Body of pancreas (tissue), 4 donors: Measurements from ENCODE around the gene OSMR. TPM values are rescaled to one million over a fixed set of nuclear protein-coding genes. Genes with fewer than 3 reads are reported as not detected.
A peak's percentile ranks its signal among the peaks of the same experiment; 100 is the strongest.

ENCODE experiments used
- ATAC-seq: fragments of 150-250 bp; one replicate; pipeline ENCODE4 v1.9.1; 2016
- DNase-seq, 4 donors: peaks; one replicate each; pipeline ENCODE4 v3.0.0-alpha.2; 2019
- H3K27ac ChIP-seq, 4 donors: fragments of 200-600 bp; sonication (generic); 1 replicate in 3 of 4; 2 replicates in 1 of 4; pipeline versions ENCODE4 v1.5.1 to v1.6.1; 2016 to 2019; ENCODE audit warnings: mild to moderate bottlenecking in 1 of 4, mixed read lengths in 1 of 4, moderate library complexity in 1 of 4
- H3K27me3 ChIP-seq, 2 donors: fragments of 200-600 bp; sonication (generic); one replicate each; pipeline ENCODE4 v1.6.0; 2016; ENCODE audit warnings: mild to moderate bottlenecking in 1 of 2
- H3K36me3 ChIP-seq, 2 donors: fragments of 200-600 bp; sonication (generic); replicated peaks in 1 of 2; 2 replicates each; pipeline ENCODE4 v1.5.1; 2016; ENCODE audit warnings: low read depth in 2 of 2; ENCODE audit not compliant: insufficient read depth in 1 of 2
- H3K4me1 ChIP-seq: fragments of 200-600 bp; sonication (generic); one replicate; pipeline ENCODE4 v1.6.0; 2016
- H3K4me3 ChIP-seq, 2 donors: fragments of 200-600 bp; sonication (generic); 1 replicate in 1 of 2; 2 replicates in 1 of 2; pipeline ENCODE4 v1.5.1; 2016 to 2019
- H3K9me3 ChIP-seq, 3 donors: fragments of 200-600 bp; sonication (generic); 1 replicate in 2 of 3; 2 replicates in 1 of 3; pipeline ENCODE4 v1.5.1; 2016
- POLR2A ChIP-seq, 3 donors: fragments of 450-650 bp; IDR thresholded peaks; one replicate each; pipeline ENCODE4 v1.6.1; 2016; ENCODE audit warnings: antibody characterized with exemption in 3 of 3, mild to moderate bottlenecking in 2 of 3
- WGBS, 2 donors: methylation state at CpG; one replicate each; pipeline ENCODE4 v1.1.5; 2017; 5-methylcytosine and 5-hydroxymethylcytosine counted together
- intact Hi-C: fragments of 100-400 bp; cut with DNase I; formaldehyde crosslinking; loops from one replicate; pipeline ENCODE4 v1.15.1; 2023
- total RNA-seq, 2 donors: library from RNA; depleted of rRNA; stranded (reverse); fragments of >200 nt; gene quantifications; one replicate each; pipeline ENCODE4 v1.1.0, GENCODE V29; 2016
- TF ChIP-seq, protein P1 (sequence below), 7 experiments: fragments of 450-650 bp in 4 of 7; fragments of 200-600 bp in 3 of 7; sonication (generic) in 3 of 7; IDR thresholded peaks; one replicate each; pipeline ENCODE4 v1.5.1; 2016 to 2019; ENCODE audit warnings: antibody characterized with exemption in 7 of 7

Gene OSMR
- total RNA-seq, 2 donors from 2014 or later: 11.7 to 22.4 TPM

DNA sequence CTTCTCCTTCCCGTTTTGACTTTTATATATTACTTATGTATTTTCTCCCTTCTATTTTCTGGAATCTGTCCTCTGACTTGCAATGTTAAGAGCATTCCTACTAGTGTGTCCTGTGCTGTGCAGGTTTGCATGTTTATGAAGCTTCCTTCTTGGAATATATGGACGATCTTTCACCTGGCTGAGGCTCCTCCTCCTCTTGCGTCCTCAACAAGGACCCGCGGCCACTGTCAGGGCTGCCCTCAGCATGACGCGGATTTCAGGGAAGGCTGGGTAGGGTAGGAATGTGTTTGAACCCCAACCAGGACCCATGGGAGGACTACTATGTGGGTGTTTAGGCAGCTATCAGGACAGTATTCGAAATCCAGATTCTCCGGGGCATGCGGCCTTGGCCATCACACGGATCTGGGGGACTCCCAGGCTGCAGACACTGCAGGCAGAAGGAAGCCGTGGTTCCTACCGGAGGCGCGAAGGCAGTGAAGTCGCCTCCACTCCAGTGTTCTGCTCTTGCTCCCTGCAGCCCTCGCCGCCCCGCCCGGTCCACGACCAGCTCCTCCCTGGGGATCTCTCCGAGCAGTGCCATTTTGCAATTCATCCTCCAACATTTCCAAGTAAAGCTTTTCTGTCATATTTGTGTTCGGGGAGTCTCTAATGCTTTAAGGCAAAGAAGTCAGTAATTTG, 37.0 kb upstream of the OSMR start:
- Histone ChIP-seq H3K4me3 (no peak overlapping the region), H3K36me3 (no peaks in the 10 kb centered on the region), H3K9me3 (no peaks in the 10 kb centered on the region), H3K4me1 (peaks cover 8% of the 10 kb centered on the region), H3K27me3 (no peaks in the 10 kb centered on the region), H3K27ac (no peak overlapping the region)
- 78 to 81% methylated on average over 21 to 23 of the region's 23 CpGs for WGBS, 2 donors
- no peak for DNase-seq
- intact Hi-C loops: loop anchor here (5.0 to 10.0 kb wide), 3 partner anchors 124 to 387 kb away; no protein-coding TSS in a partner anchor
- TF ChIP-seq POLR2A (IDR thresholded peaks at IDR 0.05): no peak
- TF ChIP-seq, protein P1, sequence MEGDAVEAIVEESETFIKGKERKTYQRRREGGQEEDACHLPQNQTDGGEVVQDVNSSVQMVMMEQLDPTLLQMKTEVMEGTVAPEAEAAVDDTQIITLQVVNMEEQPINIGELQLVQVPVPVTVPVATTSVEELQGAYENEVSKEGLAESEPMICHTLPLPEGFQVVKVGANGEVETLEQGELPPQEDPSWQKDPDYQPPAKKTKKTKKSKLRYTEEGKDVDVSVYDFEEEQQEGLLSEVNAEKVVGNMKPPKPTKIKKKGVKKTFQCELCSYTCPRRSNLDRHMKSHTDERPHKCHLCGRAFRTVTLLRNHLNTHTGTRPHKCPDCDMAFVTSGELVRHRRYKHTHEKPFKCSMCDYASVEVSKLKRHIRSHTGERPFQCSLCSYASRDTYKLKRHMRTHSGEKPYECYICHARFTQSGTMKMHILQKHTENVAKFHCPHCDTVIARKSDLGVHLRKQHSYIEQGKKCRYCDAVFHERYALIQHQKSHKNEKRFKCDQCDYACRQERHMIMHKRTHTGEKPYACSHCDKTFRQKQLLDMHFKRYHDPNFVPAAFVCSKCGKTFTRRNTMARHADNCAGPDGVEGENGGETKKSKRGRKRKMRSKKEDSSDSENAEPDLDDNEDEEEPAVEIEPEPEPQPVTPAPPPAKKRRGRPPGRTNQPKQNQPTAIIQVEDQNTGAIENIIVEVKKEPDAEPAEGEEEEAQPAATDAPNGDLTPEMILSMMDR (IDR thresholded peaks at IDR 0.05): no peak
- no peak for ATAC-seq

DNA sequence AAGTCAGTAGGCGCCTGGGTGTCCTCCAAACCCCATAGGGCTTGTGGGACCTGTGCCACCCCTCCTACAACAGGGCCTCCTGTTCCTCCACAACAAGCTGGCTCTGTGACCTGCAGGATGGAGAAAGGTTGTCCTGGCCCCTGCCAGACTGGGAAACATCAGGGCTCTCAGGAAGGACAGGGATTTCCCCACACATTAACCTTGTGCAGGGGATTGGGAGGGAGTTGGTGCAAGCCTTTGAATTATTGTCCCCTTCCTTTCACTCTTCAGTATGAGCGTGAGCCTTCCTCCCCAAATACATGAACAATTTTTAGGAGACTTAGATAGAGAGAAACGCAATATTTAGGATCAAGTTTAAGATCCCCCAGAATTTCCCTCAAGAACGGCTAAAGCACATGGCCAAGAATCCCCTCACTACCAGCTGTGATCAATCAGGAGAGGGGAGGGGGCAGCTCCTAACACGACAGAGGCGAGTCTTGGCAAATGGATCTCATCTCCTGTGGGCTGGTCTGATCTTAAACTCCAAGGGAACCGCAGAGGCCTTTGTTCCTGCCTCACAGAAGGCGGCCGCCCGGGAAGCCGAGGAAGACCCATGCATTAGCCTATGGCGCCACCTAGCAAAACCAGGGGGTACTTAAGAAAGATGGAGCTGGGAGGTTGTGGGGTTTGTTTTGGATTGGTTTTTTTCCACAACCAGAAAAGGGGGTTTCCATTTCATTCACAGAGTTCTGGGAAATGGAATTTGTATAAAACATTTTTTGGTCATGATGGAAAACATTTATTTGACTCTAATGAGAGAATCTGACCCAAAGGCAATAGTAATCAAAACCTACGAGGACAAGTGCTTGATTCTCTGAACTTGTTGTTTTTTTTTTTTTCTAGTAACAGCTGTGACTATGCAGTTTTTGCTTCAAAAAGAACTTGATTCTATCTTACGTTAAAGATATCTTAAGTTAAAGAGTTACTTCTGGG, 36.1 kb upstream of the OSMR start:
- peak; percentile 80 to 85 (median 82) for DNase-seq
- WGBS, 2 donors: 22 to 24% methylated on average over 14 of the region's 14 CpGs
- Histone ChIP-seq H3K27me3 (no peaks in the 10 kb centered on the region), H3K9me3 (no peaks in the 10 kb centered on the region), H3K27ac (no peak overlapping the region), H3K4me3 (no peak overlapping the region), H3K36me3 (no peaks in the 10 kb centered on the region), H3K4me1 (peaks cover 8% of the 10 kb centered on the region)
- ATAC-seq: peak; percentile 91
- intact Hi-C loops: loop anchor here (5.0 to 10.0 kb wide), 3 partner anchors 125 to 387 kb away; no protein-coding TSS in a partner anchor
- TF ChIP-seq, protein P1 (IDR thresholded peaks at IDR 0.05): peak; percentile 56 to 92 (median 88)
- peak in 1 of 3 donors; percentile 9 for TF ChIP-seq POLR2A (IDR thresholded peaks at IDR 0.05)

DNA sequence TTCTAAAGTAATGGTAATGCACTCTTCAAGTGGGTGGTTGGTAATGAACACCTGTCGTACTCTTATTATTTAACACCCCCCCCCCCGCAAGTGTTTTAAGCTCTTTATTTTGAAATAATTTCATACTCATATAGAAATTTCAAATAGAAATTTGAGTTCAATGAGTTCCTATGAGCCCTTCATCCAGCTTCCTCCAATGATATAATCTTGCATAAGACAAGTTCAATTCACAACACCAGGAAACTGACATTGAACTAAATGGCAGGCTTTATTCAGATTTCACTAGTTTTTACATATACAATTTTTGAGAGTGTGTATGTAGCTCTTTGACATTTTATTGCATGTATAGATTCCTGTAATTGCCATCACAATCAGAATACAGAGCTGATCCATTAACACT, 30.9 kb upstream of the OSMR start:
- no peaks in the 10 kb centered on the region for H3K27me3 ChIP-seq
- intact Hi-C loops: no loop called here
- H3K36me3 ChIP-seq: no peaks in the 10 kb centered on the region
- H3K4me3 ChIP-seq: no peak overlapping the region
- TF ChIP-seq POLR2A (IDR thresholded peaks at IDR 0.05): no peak
- TF ChIP-seq, protein P1 (IDR thresholded peaks at IDR 0.05): no peak
- peaks cover 5% of the 10 kb centered on the region for H3K4me1 ChIP-seq
- H3K27ac ChIP-seq: no peak overlapping the region
- no peak for DNase-seq
- 95 to 96% methylated on average over 2 of the region's 2 CpGs for WGBS, 2 donors
- no peak for ATAC-seq
- H3K9me3 ChIP-seq: no peaks in the 10 kb centered on the region

DNA sequence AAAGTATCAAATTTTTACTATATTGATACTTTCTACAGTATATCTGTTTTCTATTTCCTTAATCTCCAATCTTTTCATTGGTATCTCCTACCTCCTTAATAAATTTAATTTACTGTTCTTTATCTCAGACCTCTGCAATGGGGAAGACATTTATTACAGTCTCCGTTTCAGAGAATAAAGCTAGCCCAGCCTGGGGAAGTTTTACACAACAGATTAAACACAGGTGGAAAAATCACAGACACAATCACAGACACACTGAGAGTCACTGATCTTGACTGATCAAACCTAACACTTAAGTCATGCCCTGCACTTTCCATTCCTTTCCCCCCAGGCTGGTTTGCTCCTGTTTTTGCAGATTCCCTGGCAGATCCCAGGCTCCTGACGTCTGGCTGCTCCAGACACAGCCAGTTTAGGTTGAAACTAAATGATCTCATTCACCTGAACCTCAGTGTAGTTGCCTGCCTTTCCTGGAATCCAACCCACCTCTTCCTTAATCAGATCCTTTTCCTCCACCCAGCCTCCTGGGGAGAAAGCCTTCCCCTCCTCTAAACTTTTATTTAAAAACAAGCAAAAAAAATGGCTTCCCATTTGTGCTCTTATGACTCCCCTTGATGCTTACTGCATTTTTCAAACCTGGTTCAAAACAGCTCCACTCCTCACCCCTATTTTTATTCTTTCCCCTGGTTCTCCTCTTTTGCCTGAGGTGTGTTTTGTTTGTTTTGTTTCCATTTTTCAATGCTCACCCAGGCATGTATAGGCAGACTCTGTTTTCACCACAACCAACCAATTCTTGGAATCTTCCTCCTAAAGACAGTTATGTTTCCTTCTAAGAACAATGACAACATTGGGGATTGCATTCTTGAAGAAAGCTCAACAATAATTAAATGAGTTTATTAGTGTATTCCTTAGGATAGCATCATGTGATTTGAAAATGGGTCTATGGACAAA, 29.5 kb upstream of the OSMR start:
- 58 to 68% methylated on average over 2 of the region's 2 CpGs for WGBS, 2 donors
- ATAC-seq: no peak
- no peak overlapping the region for H3K27ac ChIP-seq
- no peak for DNase-seq
- H3K27me3 ChIP-seq: no peaks in the 10 kb centered on the region
- H3K4me3 ChIP-seq: no peak overlapping the region
- no peak for TF ChIP-seq POLR2A (IDR thresholded peaks at IDR 0.05)
- no peaks in the 10 kb centered on the region for H3K4me1 ChIP-seq
- intact Hi-C loops: no loop called here
- no peaks in the 10 kb centered on the region for H3K36me3 ChIP-seq
- no peaks in the 10 kb centered on the region for H3K9me3 ChIP-seq
